NCI-H1694 (cell line): ENCODE data around the gene WASHC4.

Experiments
- DNase-seq: peaks from one replicate; lab custom pipeline; 2025; lab: John Stamatoyannopoulos, UW

WASHC4 gene

GRCh38 chr12:105209091-105209490 lies 101.6 kb downstream of the WASHC4 start:
- no peak for DNase-seq

GRCh38 chr12:105212438-105212837 lies 104.9 kb downstream of the WASHC4 start:
- no peak for DNase-seq

DNA sequence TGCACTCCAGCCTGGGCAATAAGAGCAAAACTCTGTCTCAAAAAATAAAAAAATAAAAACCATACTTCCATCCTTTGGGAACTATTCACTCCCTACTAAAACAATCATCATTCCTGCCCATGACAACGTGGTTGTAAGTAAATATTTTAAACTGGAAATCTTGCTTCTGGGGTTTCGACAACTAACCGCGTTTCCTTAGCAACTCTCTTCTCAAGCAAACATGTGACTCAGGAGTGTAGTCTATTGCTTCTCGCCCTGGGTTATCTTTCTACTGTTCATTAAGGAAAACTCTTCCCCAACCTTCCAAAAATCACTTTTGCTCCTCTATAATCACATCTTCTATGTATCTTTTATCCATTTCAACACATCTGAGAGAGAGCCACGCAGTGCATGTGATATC lies 106.6 kb downstream of the WASHC4 start:
- no peak for DNase-seq

GRCh38 chr12:105214670-105215375 lies 107.3 kb downstream of the WASHC4 start:
- DNase-seq = no peak

DNA sequence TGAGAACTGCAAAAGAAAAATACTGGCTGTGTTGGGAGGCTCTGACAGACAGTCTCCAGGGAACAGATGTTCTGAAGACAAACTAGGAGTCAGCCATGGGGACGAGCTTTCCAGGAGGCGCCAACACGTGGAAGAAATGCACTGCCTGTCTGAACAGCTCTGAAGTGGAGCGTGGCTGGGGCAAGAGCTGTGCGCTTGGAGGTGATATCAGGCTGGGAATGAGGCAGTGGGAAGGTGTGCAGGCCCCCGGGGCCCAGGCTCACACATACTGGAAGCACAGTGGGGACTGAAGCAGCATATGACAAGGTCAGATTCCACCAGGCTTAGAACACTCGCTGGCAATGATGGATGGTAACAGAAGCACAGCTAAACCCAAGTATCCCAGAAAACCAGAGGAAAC lies 110.9 kb downstream of the WASHC4 start:
- peak; percentile 11 for DNase-seq
